ENCODE results near the gene TMED5.
"Not testable (repeated sequence)": the region's sequence is repeated elsewhere in the genome, so short reads cannot be mapped to it uniquely, and the experiment has no call there.

The TMED5 gene

GRCh38 chr1:93171549-93172034 lies 8.6 kb downstream of the TMED5 start:
- no peak for DNase-seq (ENCODE audit: low spot score)

- DNase-seq (ENCODE audit: low spot score), result not testable (repeated sequence)
Measured at GRCh38 chr1:93170141-93170678, 10.0 kb downstream of the TMED5 start.

GRCh38 chr1:93167006-93167405 lies 13.2 kb downstream of the TMED5 start:
- no peak for DNase-seq (ENCODE audit: low spot score)

GRCh38 chr1:93165895-93166294 lies 14.3 kb downstream of the TMED5 start:
- DNase-seq (ENCODE audit: low spot score), result not testable (repeated sequence)

GRCh38 chr1:93164816-93165215 lies 15.4 kb downstream of the TMED5 start:
- DNase-seq (ENCODE audit: low spot score), result no peak

- DNase-seq (ENCODE audit: low spot score), result not testable (repeated sequence)
Measured at GRCh38 chr1:93163314-93163713, 16.9 kb downstream of the TMED5 start.

GRCh38 chr1:93159337-93159736 lies 20.9 kb downstream of the TMED5 start:
- DNase-seq (ENCODE audit: low spot score), result no peak

GRCh38 chr1:93155335-93155734 lies 24.9 kb downstream of the TMED5 start:
- no peak for DNase-seq (ENCODE audit: low spot score)

- no peak for DNase-seq (ENCODE audit: low spot score)
Measured at GRCh38 chr1:93154898-93155297, 25.3 kb downstream of the TMED5 start.

- no peak for DNase-seq (ENCODE audit: low spot score)
Measured at GRCh38 chr1:93152835-93153234, 27.4 kb downstream of the TMED5 start.

- DNase-seq (ENCODE audit: low spot score), result no peak
Measured at GRCh38 chr1:93151474-93151873, 28.7 kb downstream of the TMED5 start.

- no peak for DNase-seq (ENCODE audit: low spot score)
Measured at GRCh38 chr1:93150729-93151128, 29.5 kb downstream of the TMED5 start.

GRCh38 chr1:93148001-93148400 lies 32.2 kb downstream of the TMED5 start:
- DNase-seq (ENCODE audit: low spot score), result no peak

GRCh38 chr1:93143769-93144168 lies 36.4 kb downstream of the TMED5 start:
- no peak for DNase-seq (ENCODE audit: low spot score)

- no peak for DNase-seq (ENCODE audit: low spot score)
Measured at GRCh38 chr1:93143136-93143535, 37.1 kb downstream of the TMED5 start.

- no peak for DNase-seq (ENCODE audit: low spot score)
Measured at GRCh38 chr1:93142161-93142560, 38.1 kb downstream of the TMED5 start.

GRCh38 chr1:93140106-93140505 lies 40.1 kb downstream of the TMED5 start:
- DNase-seq (ENCODE audit: low spot score), result no peak

- no peak for DNase-seq (ENCODE audit: low spot score)
Measured at GRCh38 chr1:93137604-93138292, 42.5 kb downstream of the TMED5 start.

- no peak for DNase-seq (ENCODE audit: low spot score)
Measured at GRCh38 chr1:93136445-93136844, 43.8 kb downstream of the TMED5 start.

GRCh38 chr1:93132638-93133037 lies 47.6 kb downstream of the TMED5 start:
- DNase-seq (ENCODE audit: low spot score), result no peak

- no peak for DNase-seq (ENCODE audit: low spot score)
Measured at GRCh38 chr1:93129507-93130099, 50.6 kb downstream of the TMED5 start.

GRCh38 chr1:93124556-93125355 lies 55.5 kb downstream of the TMED5 start:
- DNase-seq (ENCODE audit: low spot score), result no peak
